PC-9 (cell line): ENCODE results near the gene CAMKMT.

ENCODE experiments used
- CTCF ChIP-seq: fragments of 200-600 bp; sonication (generic); conservative IDR thresholded peaks from 2 replicates; pipeline ENCODE4 v1.6.1; 2017; ENCODE audit warnings: mixed run types, antibody characterized with exemption, mild to moderate bottlenecking, moderate library complexity
- EZH2 ChIP-seq: fragments of 200-600 bp; sonication (generic); IDR thresholded peaks from 2 replicates; pipeline ENCODE4 v1.8.0; 2017; ENCODE audit warnings: antibody characterized with exemption, low read depth

GRCh38 chr2:44821500-44821899 is 459.8 kb downstream of the CAMKMT start:
- TF ChIP-seq CTCF = no peak
- no peak for TF ChIP-seq EZH2
